Measurements from ENCODE around the gene PLCH1. TPM values are rescaled to one million over a fixed set of nuclear protein-coding genes. Genes with fewer than 3 reads are reported as not detected.

Gene PLCH1
- total and polyA plus RNA-seq, 2 donors (not counting 1 experiment from before 2014, with no cell fraction given), result 0.27 TPM; not detected in 1

DNA sequence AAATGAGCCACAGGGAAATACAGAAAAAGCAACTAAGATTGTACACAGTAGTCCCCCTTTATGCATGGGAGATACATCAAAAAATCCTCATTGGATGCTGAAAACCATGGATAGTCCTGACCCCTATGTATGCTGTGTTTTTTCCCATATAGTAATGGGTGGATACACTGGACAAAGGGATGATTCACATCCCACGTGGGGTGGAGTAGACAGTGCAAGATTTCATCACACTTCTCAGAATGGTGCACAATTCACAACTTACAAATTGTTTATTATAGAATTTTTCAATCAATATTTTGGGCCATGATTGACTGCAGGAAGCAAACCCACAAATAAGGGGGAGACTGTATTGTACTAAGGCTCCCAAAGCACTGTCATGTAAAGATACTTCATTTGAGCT lies 227.0 kb downstream of the PLCH1 start:
- Mint-ChIP-seq H3K9me3 (ENCODE audit: insufficient read depth) (no peaks in the 10 kb centered on the region), H3K4me1 (peaks cover 12% of the 10 kb centered on the region), H3K27me3 (no peaks in the 10 kb centered on the region), H3K27ac (no peak overlapping the region), H3K4me3 (no peak overlapping the region)
- Histone ChIP-seq H3K36me3 (replicated peaks in 1 of 2; ENCODE audit: control extremely low read depth in 1 of 2, control insufficient read depth in 1 of 2, extremely low read depth in 1 of 2, insufficient read depth in 2 of 2, low read length in 1 of 2) (no peaks in the 10 kb centered on the region), H2AFZ (ENCODE audit: insufficient read depth, low read depth, low read length, poor library complexity, severe bottlenecking) (no peak overlapping the region), H3K9ac (ENCODE audit: low read length) (no peak overlapping the region), H3K27ac (ENCODE audit: low read length in 2 of 2) (no peak overlapping the region), H3K9me3 (ENCODE audit: control extremely low read depth in 1 of 3, control insufficient read depth in 2 of 3, insufficient read depth in 1 of 3, low read length in 2 of 3) (no peaks in the 10 kb centered on the region), H3K4me1 (ENCODE audit: control insufficient read depth in 2 of 2, insufficient read depth in 2 of 2, low read length in 2 of 2) (peaks cover 0 to 9% of the 10 kb centered on the region in 2 donors), H3K4me3 (ENCODE audit: control extremely low read depth in 1 of 5, extremely low read depth in 1 of 5, insufficient read depth in 1 of 5, low read depth in 2 of 5, low read length in 4 of 5) (no peak overlapping the region), H4K20me1 (ENCODE audit: control insufficient read depth, insufficient read depth, low read length, poor library complexity, severe bottlenecking) (no peaks in the 10 kb centered on the region), H3K79me2 (ENCODE audit: control insufficient read depth, insufficient read depth, low read length) (no peaks in the 10 kb centered on the region), H3K4me2 (replicated peaks; ENCODE audit: low read depth, low read length, poor library complexity, severe bottlenecking) (no peak overlapping the region), H3K27me3 (replicated peaks in 1 of 4; ENCODE audit: control extremely low read depth in 1 of 4, control insufficient read depth in 3 of 4, insufficient read depth in 4 of 4, low read length in 3 of 4) (no peaks in the 10 kb centered on the region)
- WGBS (ENCODE audit: insufficient coverage), result no CpG with 5 or more reads among the region's 1 CpG
- intact Hi-C loops (cut with micrococcal nuclease), result no loop called here
- POLR2A ChIA-PET, result no interaction called here
- DNase-seq, result no peak
- CTCF ChIA-PET, result no interaction called here
- ATAC-seq (ENCODE audit: low read depth), result no peak
- no peak for TF ChIP-seq EZH2 (IDR thresholded peaks at IDR 0.05; ENCODE audit: borderline replicate concordance, insufficient read depth, low read depth, low read length, poor library complexity, severe bottlenecking)
- TF ChIP-seq, protein P1, sequence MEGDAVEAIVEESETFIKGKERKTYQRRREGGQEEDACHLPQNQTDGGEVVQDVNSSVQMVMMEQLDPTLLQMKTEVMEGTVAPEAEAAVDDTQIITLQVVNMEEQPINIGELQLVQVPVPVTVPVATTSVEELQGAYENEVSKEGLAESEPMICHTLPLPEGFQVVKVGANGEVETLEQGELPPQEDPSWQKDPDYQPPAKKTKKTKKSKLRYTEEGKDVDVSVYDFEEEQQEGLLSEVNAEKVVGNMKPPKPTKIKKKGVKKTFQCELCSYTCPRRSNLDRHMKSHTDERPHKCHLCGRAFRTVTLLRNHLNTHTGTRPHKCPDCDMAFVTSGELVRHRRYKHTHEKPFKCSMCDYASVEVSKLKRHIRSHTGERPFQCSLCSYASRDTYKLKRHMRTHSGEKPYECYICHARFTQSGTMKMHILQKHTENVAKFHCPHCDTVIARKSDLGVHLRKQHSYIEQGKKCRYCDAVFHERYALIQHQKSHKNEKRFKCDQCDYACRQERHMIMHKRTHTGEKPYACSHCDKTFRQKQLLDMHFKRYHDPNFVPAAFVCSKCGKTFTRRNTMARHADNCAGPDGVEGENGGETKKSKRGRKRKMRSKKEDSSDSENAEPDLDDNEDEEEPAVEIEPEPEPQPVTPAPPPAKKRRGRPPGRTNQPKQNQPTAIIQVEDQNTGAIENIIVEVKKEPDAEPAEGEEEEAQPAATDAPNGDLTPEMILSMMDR (IDR thresholded peaks at IDR 0.05), result no peak

DNA sequence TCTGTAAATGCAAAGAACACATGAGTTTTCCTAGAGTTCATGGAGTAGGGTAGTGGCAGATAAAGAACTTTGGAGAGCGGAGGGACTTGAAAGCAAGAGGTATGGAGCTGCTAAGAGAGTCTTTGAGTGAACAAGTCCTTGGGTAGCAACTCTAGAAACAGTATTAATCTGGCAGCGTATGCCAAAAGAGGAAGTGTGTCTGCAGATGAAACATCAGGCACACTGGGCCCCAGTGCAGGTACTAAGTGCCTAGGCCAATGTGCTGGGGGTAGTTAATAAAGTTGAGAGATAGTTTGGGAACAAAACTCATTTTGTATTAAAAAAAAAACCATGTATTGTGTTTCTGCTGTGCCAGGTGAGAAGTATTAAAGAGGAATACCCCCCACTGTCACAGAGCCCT lies 228.4 kb downstream of the PLCH1 start:
- no peak for TF ChIP-seq EZH2 (IDR thresholded peaks at IDR 0.05; ENCODE audit: borderline replicate concordance, insufficient read depth, low read depth, low read length, poor library complexity, severe bottlenecking)
- TF ChIP-seq, protein P1 (IDR thresholded peaks at IDR 0.05), result no peak
- H3K4me1 ChIP-seq (ENCODE audit: control insufficient read depth in 2 of 2, insufficient read depth in 2 of 2, low read length in 2 of 2), result peaks cover 0 to 9% of the 10 kb centered on the region in 2 donors
- ATAC-seq (ENCODE audit: low read depth) (no peak), DNase-seq (no peak)
- H3K9ac ChIP-seq (ENCODE audit: low read length), result no peak overlapping the region
- ChIA-PET POLR2A (no interaction called here), CTCF (no interaction called here)
- H2AFZ ChIP-seq (ENCODE audit: insufficient read depth, low read depth, low read length, poor library complexity, severe bottlenecking), result no peak overlapping the region
- H3K27me3 ChIP-seq (replicated peaks in 1 of 4; ENCODE audit: control extremely low read depth in 1 of 4, control insufficient read depth in 3 of 4, insufficient read depth in 4 of 4, low read length in 3 of 4), result no peaks in the 10 kb centered on the region
- no peaks in the 10 kb centered on the region for H4K20me1 ChIP-seq (ENCODE audit: control insufficient read depth, insufficient read depth, low read length, poor library complexity, severe bottlenecking)
- H3K27ac Mint-ChIP-seq, result no peak overlapping the region
- H3K27ac ChIP-seq (ENCODE audit: low read length in 2 of 2), result no peak overlapping the region
- no peak overlapping the region for H3K4me3 Mint-ChIP-seq
- no peaks in the 10 kb centered on the region for H3K36me3 ChIP-seq (replicated peaks in 1 of 2; ENCODE audit: control extremely low read depth in 1 of 2, control insufficient read depth in 1 of 2, extremely low read depth in 1 of 2, insufficient read depth in 2 of 2, low read length in 1 of 2)
- no peaks in the 10 kb centered on the region for H3K79me2 ChIP-seq (ENCODE audit: control insufficient read depth, insufficient read depth, low read length)
- intact Hi-C loops (cut with micrococcal nuclease), result no loop called here
- H3K4me1 Mint-ChIP-seq, result peaks cover 12% of the 10 kb centered on the region
- no peak overlapping the region for H3K4me2 ChIP-seq (replicated peaks; ENCODE audit: low read depth, low read length, poor library complexity, severe bottlenecking)
- no peak overlapping the region for H3K4me3 ChIP-seq (ENCODE audit: control extremely low read depth in 1 of 5, extremely low read depth in 1 of 5, insufficient read depth in 1 of 5, low read depth in 2 of 5, low read length in 4 of 5)
- no peaks in the 10 kb centered on the region for H3K9me3 ChIP-seq (ENCODE audit: control extremely low read depth in 1 of 3, control insufficient read depth in 2 of 3, insufficient read depth in 1 of 3, low read length in 2 of 3)
- H3K9me3 Mint-ChIP-seq (ENCODE audit: insufficient read depth), result peaks cover 2% of the 10 kb centered on the region
- 87% methylated on average over 1 of the region's 2 CpGs for WGBS (ENCODE audit: insufficient coverage)
- no peaks in the 10 kb centered on the region for H3K27me3 Mint-ChIP-seq

Measured in B cell (primary cell).